K562 (cell line): Measurements from ENCODE around the gene ITGAE. TPM values are rescaled to one million over a fixed set of nuclear protein-coding genes. Genes with fewer than 3 reads are reported as not detected.

Source experiments
- CC2D1A ChIP-seq: fragments of 450-650 bp; IDR thresholded peaks from 2 replicates; pipeline ENCODE4 v1.6.1; 2017; ENCODE audit warnings: mild to moderate bottlenecking
- CHD1 ChIP-seq: fragments of 200-600 bp; sonication (generic); IDR thresholded peaks from one replicate; pipeline ENCODE4 v1.6.1; 2012; ENCODE audit warnings: mild to moderate bottlenecking, moderate library complexity, low read length, inconsistent platforms
- FOXJ2 ChIP-seq: fragments of 200-800 bp; sonication (Bioruptor generic); IDR thresholded peaks from 2 replicates; pipeline ENCODE4 v1.6.1; 2016; ENCODE audit warnings: missing genetic modification characterization, missing compliant biosample characterization
- NR2C2 ChIP-seq, 2 experiments: fragments of 200-800 bp in 1 of 2; sonication (Bioruptor generic) in 1 of 2; sonication (generic) in 1 of 2; formaldehyde crosslinking in 1 of 2; IDR thresholded peaks; 2 replicates each; pipeline versions ENCODE4 v1.6.1 to v1.8.0; 2016 to 2022; ENCODE audit warnings: mild to moderate bottlenecking in 1 of 2, missing compliant biosample characterization in 1 of 2, missing genetic modification characterization in 1 of 2, missing genetic modification reagents in 1 of 2
- OTX1 ChIP-seq: fragments of 450-650 bp; formaldehyde crosslinking; IDR thresholded peaks from 2 replicates; pipeline ENCODE4 v1.4.0; 2022; ENCODE audit warnings: mild to moderate bottlenecking
- RFX1 ChIP-seq: fragments of 450-650 bp; IDR thresholded peaks from 2 replicates; pipeline ENCODE4 v1.6.1; 2016; ENCODE audit warnings: mild to moderate bottlenecking, moderate library complexity
- SIX5 ChIP-seq, 2 experiments: IDR thresholded peaks; 2 replicates each; pipeline ENCODE4 v1.6.1; 2011; ENCODE audit warnings: low read length in 2 of 2, borderline replicate concordance in 1 of 2, low read depth in 1 of 2, mild to moderate bottlenecking in 1 of 2, moderate library complexity in 1 of 2; ENCODE audit not compliant: insufficient read depth in 1 of 2
- SNRNP70 ChIP-seq: fragments of 200-400 bp; formaldehyde crosslinking; optimal IDR thresholded peaks from 2 replicates; pipeline ENCODE3; 2017; ENCODE audit warnings: low read depth, low read length
- TAL1 ChIP-seq: fragments of 450-650 bp; IDR thresholded peaks from 2 replicates; pipeline ENCODE4 v1.6.1; 2016; ENCODE audit warnings: mild to moderate bottlenecking
- TEAD2 ChIP-seq: fragments of 450-650 bp; IDR thresholded peaks from 2 replicates; pipeline ENCODE4 v1.6.1; 2016; ENCODE audit warnings: missing genetic modification characterization, control low read depth, missing compliant biosample characterization
- TGIF2 ChIP-seq: sonication (generic); formaldehyde crosslinking; IDR thresholded peaks from 2 replicates; pipeline ENCODE4 v1.8.1; 2022; ENCODE audit warnings: mild to moderate bottlenecking, missing genetic modification reagents, moderate library complexity
- ZBED1 ChIP-seq: IDR thresholded peaks from 2 replicates; pipeline ENCODE4 v1.6.1; 2014
- ZBTB1 ChIP-seq: sonication (generic); formaldehyde crosslinking; IDR thresholded peaks from 2 replicates; pipeline ENCODE4 v1.8.1; 2023; ENCODE audit warnings: missing genetic modification reagents, low read depth, mild to moderate bottlenecking, borderline replicate concordance
- ZKSCAN8 ChIP-seq: fragments of 200-800 bp; sonication (Bioruptor generic); IDR thresholded peaks from 2 replicates; pipeline ENCODE4 v1.6.1; 2016; ENCODE audit warnings: missing genetic modification characterization, missing compliant biosample characterization
- ZNF174 ChIP-seq: fragments of 250-450 bp; sonication (Bioruptor Pico); IDR thresholded peaks from 2 replicates; pipeline ENCODE4 v1.4.0; 2020; ENCODE audit warnings: mild to moderate bottlenecking
- ZNF217 ChIP-seq: sonication (generic); formaldehyde crosslinking; IDR thresholded peaks from 2 replicates; pipeline ENCODE4 v1.8.0; 2022; ENCODE audit warnings: mild to moderate bottlenecking, missing genetic modification reagents
- ZNF274 ChIP-seq: IDR thresholded peaks from 2 replicates; pipeline ENCODE4 v1.6.1; 2011; ENCODE audit warnings: low read depth, mild to moderate bottlenecking, low read length, moderate library complexity, borderline replicate concordance
- ZNF589 ChIP-seq: fragments of 200-800 bp; sonication (Bioruptor generic); IDR thresholded peaks from 2 replicates; pipeline ENCODE4 v1.6.1; 2016; ENCODE audit warnings: low read depth, missing genetic modification characterization, missing compliant biosample characterization
- polyA plus RNA-seq, 8 experiments: library from polyadenylated mRNA; depleted of rRNA in 4 of 8; stranded (reverse) in 5 of 8; unstranded in 3 of 8; fragments of >200 nt; fragmentation: Nextera tagmentation in 2 of 8; fragmentation: Illumina TruSeq in 1 of 8; extraction: Ambion mirVana in 2 of 8; extraction: Trizol in 1 of 8; gene quantifications; 2 replicates each; pipeline versions ENCODE4 v1.2.1 to v1.2.3, GENCODE V29; 2011 to 2014; ENCODE audit warnings: inconsistent platforms in 1 of 8, missing spikeins in 1 of 8
- total RNA-seq, 7 experiments: library from RNA; depleted of rRNA in 6 of 7; stranded (reverse); fragments of >200 nt in 6 of 7; fragmentation: Illumina TruSeq in 2 of 7; extraction: Trizol in 2 of 7; gene quantifications; 2 replicates each; pipeline versions ENCODE4 v1.2.1 to v1.2.3, GENCODE V29; 2011 to 2021; ENCODE audit warnings: low replicate concordance in 1 of 7
- TF ChIP-seq, protein P1 (sequence below): fragments of 450-650 bp; conservative IDR thresholded peaks from 2 replicates; pipeline ENCODE4 v1.6.1; 2016; ENCODE audit warnings: missing genetic modification characterization, low read depth, mild to moderate bottlenecking, missing compliant biosample characterization, moderate library complexity
- TF ChIP-seq, protein P2 (sequence below): fragments of 450-650 bp; IDR thresholded peaks from 2 replicates; pipeline ENCODE4 v1.6.1; 2018; ENCODE audit warnings: mild to moderate bottlenecking, low read depth; ENCODE audit not compliant: partially characterized antibody
- TF ChIP-seq, protein P3 (sequence below): IDR thresholded peaks from 3 replicates; pipeline ENCODE4 v1.6.1; 2011; ENCODE audit warnings: borderline replicate concordance, mild to moderate bottlenecking, moderate library complexity; ENCODE audit not compliant: insufficient read length; ENCODE audit errors: extremely low read depth

ITGAE gene
- total and polyA plus RNA-seq, 9 of the 15 experiments (the other 6 are each of a cell fraction or from before 2014, with no cell fraction given) = 14.8 to 160 (median 27.0) TPM

GRCh38 chr17:3668279-3669084, 132.5 kb downstream of the ITGAE start, which contains the start of the genes EMC6 and TAX1BP3 (continued):
- TF ChIP-seq TAL1 (no peak), TEAD2 (tag) (no peak), ZNF174 (CRISPR knock-in tag) (no peak), RFX1 (no peak), ZNF274 (no peak), CC2D1A (no peak), ZNF589 (CRISPR knock-in tag) (no peak), ZBTB1 (no peak), SIX5 (IDR thresholded peaks at IDR 0.05; ENCODE audit: borderline replicate concordance in 1 of 2, insufficient read depth in 1 of 2, low read depth in 1 of 2, low read length in 2 of 2) (no peak), FOXJ2 (tag) (no peak), ZKSCAN8 (CRISPR knock-in tag) (no peak), ZNF217 (CRISPR knock-in tag) (no peak), NR2C2 (CRISPR knock-in tag; IDR thresholded peaks at IDR 0.05) (no peak), NR2C2 (tag; IDR thresholded peaks at IDR 0.05) (peak; percentile 8; the same call in 1 of the 2 replicates), OTX1 (CRISPR knock-in tag) (no peak), SNRNP70 (no peak), CHD1 (no peak), ZBED1 (no peak), TGIF2 (CRISPR knock-in tag) (no peak)
- TF ChIP-seq, protein P1, sequence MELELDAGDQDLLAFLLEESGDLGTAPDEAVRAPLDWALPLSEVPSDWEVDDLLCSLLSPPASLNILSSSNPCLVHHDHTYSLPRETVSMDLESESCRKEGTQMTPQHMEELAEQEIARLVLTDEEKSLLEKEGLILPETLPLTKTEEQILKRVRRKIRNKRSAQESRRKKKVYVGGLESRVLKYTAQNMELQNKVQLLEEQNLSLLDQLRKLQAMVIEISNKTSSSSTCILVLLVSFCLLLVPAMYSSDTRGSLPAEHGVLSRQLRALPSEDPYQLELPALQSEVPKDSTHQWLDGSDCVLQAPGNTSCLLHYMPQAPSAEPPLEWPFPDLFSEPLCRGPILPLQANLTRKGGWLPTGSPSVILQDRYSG = no peak
- TF ChIP-seq, protein P2, sequence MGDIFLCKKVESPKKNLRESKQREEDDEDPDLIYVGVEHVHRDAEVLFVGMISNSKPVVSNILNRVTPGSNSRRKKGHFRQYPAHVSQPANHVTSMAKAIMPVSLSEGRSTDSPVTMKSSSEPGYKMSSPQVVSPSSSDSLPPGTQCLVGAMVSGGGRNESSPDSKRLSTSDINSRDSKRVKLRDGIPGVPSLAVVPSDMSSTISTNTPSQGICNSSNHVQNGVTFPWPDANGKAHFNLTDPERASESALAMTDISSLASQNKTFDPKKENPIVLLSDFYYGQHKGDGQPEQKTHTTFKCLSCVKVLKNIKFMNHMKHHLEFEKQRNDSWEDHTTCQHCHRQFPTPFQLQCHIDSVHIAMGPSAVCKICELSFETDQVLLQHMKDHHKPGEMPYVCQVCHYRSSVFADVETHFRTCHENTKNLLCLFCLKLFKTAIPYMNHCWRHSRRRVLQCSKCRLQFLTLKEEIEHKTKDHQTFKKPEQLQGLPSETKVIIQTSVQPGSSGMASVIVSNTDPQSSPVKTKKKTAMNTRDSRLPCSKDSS = no peak
- TF ChIP-seq, protein P3, sequence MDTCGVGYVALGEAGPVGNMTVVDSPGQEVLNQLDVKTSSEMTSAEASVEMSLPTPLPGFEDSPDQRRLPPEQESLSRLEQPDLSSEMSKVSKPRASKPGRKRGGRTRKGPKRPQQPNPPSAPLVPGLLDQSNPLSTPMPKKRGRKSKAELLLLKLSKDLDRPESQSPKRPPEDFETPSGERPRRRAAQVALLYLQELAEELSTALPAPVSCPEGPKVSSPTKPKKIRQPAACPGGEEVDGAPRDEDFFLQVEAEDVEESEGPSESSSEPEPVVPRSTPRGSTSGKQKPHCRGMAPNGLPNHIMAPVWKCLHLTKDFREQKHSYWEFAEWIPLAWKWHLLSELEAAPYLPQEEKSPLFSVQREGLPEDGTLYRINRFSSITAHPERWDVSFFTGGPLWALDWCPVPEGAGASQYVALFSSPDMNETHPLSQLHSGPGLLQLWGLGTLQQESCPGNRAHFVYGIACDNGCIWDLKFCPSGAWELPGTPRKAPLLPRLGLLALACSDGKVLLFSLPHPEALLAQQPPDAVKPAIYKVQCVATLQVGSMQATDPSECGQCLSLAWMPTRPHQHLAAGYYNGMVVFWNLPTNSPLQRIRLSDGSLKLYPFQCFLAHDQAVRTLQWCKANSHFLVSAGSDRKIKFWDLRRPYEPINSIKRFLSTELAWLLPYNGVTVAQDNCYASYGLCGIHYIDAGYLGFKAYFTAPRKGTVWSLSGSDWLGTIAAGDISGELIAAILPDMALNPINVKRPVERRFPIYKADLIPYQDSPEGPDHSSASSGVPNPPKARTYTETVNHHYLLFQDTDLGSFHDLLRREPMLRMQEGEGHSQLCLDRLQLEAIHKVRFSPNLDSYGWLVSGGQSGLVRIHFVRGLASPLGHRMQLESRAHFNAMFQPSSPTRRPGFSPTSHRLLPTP = no peak
